ENCODE data around the gene TECTA.

- TF ChIP-seq CTCF (optimal IDR thresholded peaks at IDR 0.05 in 1 of 3, IDR thresholded peaks at IDR 0.05 in 1 of 3, conservative IDR thresholded peaks at IDR 0.05 in 1 of 3; ENCODE audit: extremely low read depth in 1 of 3, insufficient read depth in 2 of 3, low read length in 3 of 3) (no peak), EZH2 (IDR thresholded peaks at IDR 0.05; ENCODE audit: low read length) (no peak)
These were observed 31.4 kb downstream of the TECTA start for GRCh38 chr11:121132211-121132976.
